Caco-2 (cell line): ENCODE data around the gene ABCB8. TPM values are rescaled to one million over a fixed set of nuclear protein-coding genes. Genes with fewer than 3 reads are reported as not detected.

Source experiments
- BruUV-seq: library from RNA; stranded (reverse); fragments of 400-500 nt; replicated peaks from 2 replicates; lab custom pipeline; 2021; lab: Mats Ljungman, UMichigan
- CTCF ChIA-PET: fragments of 300-600 bp; sonication (Branson Sonifier 250); formaldehyde crosslinking; loops from one replicate; lab custom pipeline; 2022; ENCODE audit warnings: antibody characterized with exemption; lab: Charles Lee
- POLR2A ChIA-PET: fragments of 300-600 bp; sonication (Branson Sonifier 250); formaldehyde crosslinking; loops from one replicate; lab custom pipeline; 2022; ENCODE audit warnings: antibody characterized with exemption; lab: Charles Lee
- DNase-seq, 2 experiments: peaks; one replicate each; pipeline versions ENCODE4 v3.0.0 to v3.0.0-alpha.2; 2020 to 2022
- H3K27me3 ChIP-seq: replicated peaks from 2 replicates; pipeline ENCODE4 v1.6.0; 2011; ENCODE audit warnings: low read length; ENCODE audit not compliant: control insufficient read depth, insufficient read depth
- H3K36me3 ChIP-seq: 2 replicates; pipeline ENCODE4 v1.5.1; 2011; ENCODE audit warnings: low read length; ENCODE audit not compliant: control insufficient read depth, insufficient read depth
- H3K4me1 ChIP-seq: fragments of 250-450 bp; sonication (Bioruptor Pico); 2 replicates; pipeline ENCODE4 v1.5.1; 2020; ENCODE audit warnings: mild to moderate bottlenecking
- H3K4me3 ChIP-seq: 2 replicates; pipeline ENCODE4 v1.5.1; 2011; ENCODE audit warnings: low read depth, mild to moderate bottlenecking, control low read depth, low read length
- H3K9me3 ChIP-seq: fragments of 250-450 bp; sonication (Bioruptor Pico); 2 replicates; pipeline ENCODE4 v1.5.1; 2020; ENCODE audit warnings: mild to moderate bottlenecking, moderate library complexity
- H3K27ac Mint-ChIP-seq: one replicate; pipeline ENCODE4 v1.8.0; 2022; ENCODE audit warnings: mixed read lengths; ENCODE audit not compliant: unreplicated experiment
- H3K27me3 Mint-ChIP-seq: one replicate; pipeline ENCODE4 v1.8.0; 2022; ENCODE audit warnings: mixed read lengths; ENCODE audit not compliant: insufficient read depth, unreplicated experiment
- H3K36me3 Mint-ChIP-seq: one replicate; pipeline ENCODE4 v1.8.0; 2022; ENCODE audit warnings: mild to moderate bottlenecking, mixed read lengths; ENCODE audit not compliant: insufficient read depth, unreplicated experiment
- H3K4me1 Mint-ChIP-seq: one replicate; pipeline ENCODE4 v1.8.0; 2022; ENCODE audit warnings: low read depth, mixed read lengths; ENCODE audit not compliant: unreplicated experiment
- H3K4me3 Mint-ChIP-seq: one replicate; pipeline ENCODE4 v1.8.0; 2022; ENCODE audit warnings: mild to moderate bottlenecking, moderate library complexity, mixed read lengths; ENCODE audit not compliant: unreplicated experiment
- H3K9me3 Mint-ChIP-seq: one replicate; pipeline ENCODE4 v1.8.0; 2022; ENCODE audit warnings: mixed read lengths; ENCODE audit not compliant: unreplicated experiment
- CTCF ChIP-seq, 2 experiments: fragments of 200-600 bp in 1 of 2; IDR thresholded peaks; 1 replicate in 1 of 2; 2 replicates in 1 of 2; pipeline versions ENCODE4 v1.5.1 to v1.8.0; 2011 to 2022; ENCODE audit warnings: antibody characterized with exemption in 1 of 2, control low read depth in 1 of 2, inconsistent platforms in 1 of 2, low read depth in 1 of 2, low read length in 1 of 2, mild to moderate bottlenecking in 1 of 2, moderate library complexity in 1 of 2; ENCODE audit not compliant: insufficient read depth in 1 of 2, severe bottlenecking in 1 of 2, unreplicated experiment in 1 of 2
- intact Hi-C: fragments of 100-400 bp; cut with micrococcal nuclease; formaldehyde crosslinking; loops from one replicate; pipeline ENCODE4 v1.10.0; 2022; ENCODE audit not compliant: unreplicated experiment
- total RNA-seq: library from RNA; stranded (reverse); gene quantifications from 2 replicates; pipeline ENCODE4 v1.2.3, GENCODE V29; 2022

ABCB8 gene
- total RNA-seq, 1 experiment from 2014 or later, result 30.8 TPM

- Mint-ChIP-seq H3K36me3 (no peaks in the 10 kb centered on the region), H3K27me3 (no peaks in the 10 kb centered on the region), H3K4me3 (no peak overlapping the region), H3K4me1 (no peaks in the 10 kb centered on the region), H3K9me3 (peaks cover 19% of the 10 kb centered on the region), H3K27ac (no peak overlapping the region)
- DNase-seq, result no peak
- Histone ChIP-seq H3K27me3 (no peaks in the 10 kb centered on the region; the same call in 1 of the 2 replicates), H3K4me1 (no peaks in the 10 kb centered on the region), H3K9me3 (peaks cover 14% of the 10 kb centered on the region), H3K4me3 (no peak overlapping the region), H3K36me3 (no peaks in the 10 kb centered on the region)
- TF ChIP-seq CTCF (IDR thresholded peaks at IDR 0.05; ENCODE audit: insufficient read depth in 1 of 2, low read depth in 1 of 2, low read length in 1 of 2, severe bottlenecking in 1 of 2, unreplicated experiment in 1 of 2), result no peak
- no TSS peak for BruUV-seq
- POLR2A ChIA-PET, result no interaction called here
- CTCF ChIA-PET, result interaction anchor here (0.6 to 1.1 kb wide), 2 partner anchors 17 to 152 kb away, joined by 3 to 5 read pairs; no protein-coding TSS in a partner anchor
- intact Hi-C loops, result no loop called here
These were observed 36.1 kb upstream of the ABCB8 start for GRCh38 chr7:150992051-150992640.

GRCh38 chr7:150992833-150993302 lies 35.4 kb upstream of the ABCB8 start:
- no peak for TF ChIP-seq CTCF (IDR thresholded peaks at IDR 0.05; ENCODE audit: insufficient read depth in 1 of 2, low read depth in 1 of 2, low read length in 1 of 2, severe bottlenecking in 1 of 2, unreplicated experiment in 1 of 2)
- ChIA-PET CTCF (interaction anchor here (0.6 to 1.1 kb wide), 2 partner anchors 17 to 153 kb away, joined by 3 to 5 read pairs; no protein-coding TSS in a partner anchor), POLR2A (no interaction called here)
- peak in 1 of 2 experiments; percentile 47 for DNase-seq
- intact Hi-C loops, result no loop called here
- peaks cover 14% of the 10 kb centered on the region for H3K9me3 ChIP-seq
- Mint-ChIP-seq H3K27ac (no peak overlapping the region), H3K4me3 (no peak overlapping the region), H3K9me3 (peaks cover 19% of the 10 kb centered on the region), H3K36me3 (no peaks in the 10 kb centered on the region), H3K27me3 (no peaks in the 10 kb centered on the region), H3K4me1 (no peaks in the 10 kb centered on the region)
- H3K4me3 ChIP-seq, result no peak overlapping the region
- H3K4me1 ChIP-seq, result no peaks in the 10 kb centered on the region
- H3K27me3 ChIP-seq, result no peaks in the 10 kb centered on the region; the same call in 1 of the 2 replicates
- no peaks in the 10 kb centered on the region for H3K36me3 ChIP-seq
- BruUV-seq, result no TSS peak

- no peak overlapping the region for H3K4me3 ChIP-seq
- no peak for TF ChIP-seq CTCF (IDR thresholded peaks at IDR 0.05; ENCODE audit: insufficient read depth in 1 of 2, low read depth in 1 of 2, low read length in 1 of 2, severe bottlenecking in 1 of 2, unreplicated experiment in 1 of 2)
- peaks cover 19% of the 10 kb centered on the region for H3K9me3 Mint-ChIP-seq
- no TSS peak for BruUV-seq
- H3K9me3 ChIP-seq, result peaks cover 14% of the 10 kb centered on the region
- ChIA-PET CTCF (interaction anchor here (0.7 to 2.0 kb wide), 3 partner anchors 7 to 251 kb away, joined by 3 to 5 read pairs (median 4); no protein-coding TSS in a partner anchor), POLR2A (no interaction called here)
- H3K27me3 ChIP-seq, result no peaks in the 10 kb centered on the region
- no peaks in the 10 kb centered on the region for H3K36me3 Mint-ChIP-seq
- no peaks in the 10 kb centered on the region for H3K4me1 Mint-ChIP-seq
- no peak overlapping the region for H3K4me3 Mint-ChIP-seq
- H3K27ac Mint-ChIP-seq, result no peak overlapping the region
- H3K36me3 ChIP-seq, result no peaks in the 10 kb centered on the region
- DNase-seq, result no peak
- intact Hi-C loops, result no loop called here
- H3K27me3 Mint-ChIP-seq, result no peaks in the 10 kb centered on the region
- no peaks in the 10 kb centered on the region for H3K4me1 ChIP-seq
These were observed 34.7 kb upstream of the ABCB8 start for GRCh38 chr7:150993511-150993910.
